GM18520 (cell line): Measurements from ENCODE around the gene PIAS2.
"Not testable (repeated sequence)": the region's sequence is repeated elsewhere in the genome, so short reads cannot be mapped to it uniquely, and the experiment has no call there.

Experiments
- ATAC-seq: cut with Tn5 transposase; IDR thresholded peaks from one replicate; pipeline ENCODE4 v1.9.1; 2021; ENCODE audit not compliant: unreplicated experiment

Gene PIAS2

GRCh38 chr18:46903406-46903805 is 13.9 kb downstream of the PIAS2 start:
- no peak for ATAC-seq

- ATAC-seq: no peak
These were observed 17.9 kb downstream of the PIAS2 start for GRCh38 chr18:46899274-46899948.

- no peak for ATAC-seq
These were observed 23.2 kb downstream of the PIAS2 start for GRCh38 chr18:46894124-46894523.

- no peak for ATAC-seq
These were observed 23.9 kb downstream of the PIAS2 start for GRCh38 chr18:46893360-46893759.

- ATAC-seq: peak; percentile 42
These were observed 24.5 kb downstream of the PIAS2 start for GRCh38 chr18:46892842-46893241.

- ATAC-seq: peak; percentile 83
These were observed 25.5 kb downstream of the PIAS2 start for GRCh38 chr18:46891742-46892214.

GRCh38 chr18:46888965-46889364 is 28.3 kb downstream of the PIAS2 start:
- ATAC-seq: no peak

GRCh38 chr18:46886893-46887292 is 30.4 kb downstream of the PIAS2 start:
- no peak for ATAC-seq

- ATAC-seq: no peak
These were observed 34.1 kb downstream of the PIAS2 start for GRCh38 chr18:46883180-46883579.

- no peak for ATAC-seq
These were observed 39.8 kb downstream of the PIAS2 start for GRCh38 chr18:46877329-46877987.

GRCh38 chr18:46868169-46868921 is 49.0 kb downstream of the PIAS2 start:
- ATAC-seq: no peak

- no peak for ATAC-seq
These were observed 49.8 kb downstream of the PIAS2 start for GRCh38 chr18:46867367-46868143.

- no peak for ATAC-seq
These were observed 50.8 kb downstream of the PIAS2 start for GRCh38 chr18:46866523-46866922.

- not testable (repeated sequence) for ATAC-seq
These were observed 52.1 kb downstream of the PIAS2 start for GRCh38 chr18:46865245-46865644.

GRCh38 chr18:46859855-46860254 is 57.5 kb downstream of the PIAS2 start:
- no peak for ATAC-seq

GRCh38 chr18:46858290-46858689 is 59.0 kb downstream of the PIAS2 start:
- no peak for ATAC-seq

- no peak for ATAC-seq
These were observed 60.3 kb downstream of the PIAS2 start for GRCh38 chr18:46856973-46857372.

GRCh38 chr18:46849007-46849406 is 68.3 kb downstream of the PIAS2 start:
- no peak for ATAC-seq

- ATAC-seq: no peak
These were observed 73.9 kb downstream of the PIAS2 start for GRCh38 chr18:46843372-46843771.

- no peak for ATAC-seq
These were observed 74.7 kb downstream of the PIAS2 start for GRCh38 chr18:46842583-46842982.

GRCh38 chr18:46833899-46834298 is 83.4 kb downstream of the PIAS2 start:
- ATAC-seq: no peak
